Mesothelial cell of epicardium (in vitro differentiated cells): ENCODE results near the gene OR6N1. TPM values are rescaled to one million over a fixed set of nuclear protein-coding genes. Genes with fewer than 3 reads are reported as not detected.
A peak's percentile ranks its signal among the peaks of the same experiment; 100 is the strongest.

Experiments used
- DNase-seq, 2 experiments: peaks; one replicate each; pipeline ENCODE4 v3.0.0; 2021; ENCODE audit warnings: low spot score in 2 of 2; ENCODE audit not compliant: unreplicated experiment in 2 of 2
- H3K27ac Mint-ChIP-seq: 2 replicates; pipeline ENCODE4 v1.8.0; 2021; ENCODE audit warnings: mixed read lengths
- H3K27me3 Mint-ChIP-seq: 2 replicates; pipeline ENCODE4 v1.8.0; 2021; ENCODE audit warnings: low read depth, mixed read lengths
- H3K36me3 Mint-ChIP-seq: 2 replicates; pipeline ENCODE4 v1.8.0; 2021; ENCODE audit warnings: mixed read lengths
- H3K4me1 Mint-ChIP-seq: 2 replicates; pipeline ENCODE4 v1.8.0; 2021; ENCODE audit warnings: mixed read lengths
- H3K4me3 Mint-ChIP-seq: 2 replicates; pipeline ENCODE4 v1.8.0; 2021; ENCODE audit warnings: mild to moderate bottlenecking, moderate library complexity, mixed read lengths
- H3K9me3 Mint-ChIP-seq: 2 replicates; pipeline ENCODE4 v1.8.0; 2021; ENCODE audit warnings: mixed read lengths
- total RNA-seq: library from RNA; stranded (reverse); gene quantifications from 3 replicates; pipeline ENCODE4 v1.2.1, GENCODE V29; 2021
- TF ChIP-seq, protein P1 (sequence below): fragments of 200-600 bp; sonication (generic); IDR thresholded peaks from one replicate; pipeline ENCODE4 v1.5.0; 2021; ENCODE audit warnings: antibody characterized with exemption; ENCODE audit not compliant: unreplicated experiment

Gene OR6N1, protein sequence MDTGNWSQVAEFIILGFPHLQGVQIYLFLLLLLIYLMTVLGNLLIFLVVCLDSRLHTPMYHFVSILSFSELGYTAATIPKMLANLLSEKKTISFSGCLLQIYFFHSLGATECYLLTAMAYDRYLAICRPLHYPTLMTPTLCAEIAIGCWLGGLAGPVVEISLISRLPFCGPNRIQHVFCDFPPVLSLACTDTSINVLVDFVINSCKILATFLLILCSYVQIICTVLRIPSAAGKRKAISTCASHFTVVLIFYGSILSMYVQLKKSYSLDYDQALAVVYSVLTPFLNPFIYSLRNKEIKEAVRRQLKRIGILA
- not detected in 3 replicates for total RNA-seq

DNA sequence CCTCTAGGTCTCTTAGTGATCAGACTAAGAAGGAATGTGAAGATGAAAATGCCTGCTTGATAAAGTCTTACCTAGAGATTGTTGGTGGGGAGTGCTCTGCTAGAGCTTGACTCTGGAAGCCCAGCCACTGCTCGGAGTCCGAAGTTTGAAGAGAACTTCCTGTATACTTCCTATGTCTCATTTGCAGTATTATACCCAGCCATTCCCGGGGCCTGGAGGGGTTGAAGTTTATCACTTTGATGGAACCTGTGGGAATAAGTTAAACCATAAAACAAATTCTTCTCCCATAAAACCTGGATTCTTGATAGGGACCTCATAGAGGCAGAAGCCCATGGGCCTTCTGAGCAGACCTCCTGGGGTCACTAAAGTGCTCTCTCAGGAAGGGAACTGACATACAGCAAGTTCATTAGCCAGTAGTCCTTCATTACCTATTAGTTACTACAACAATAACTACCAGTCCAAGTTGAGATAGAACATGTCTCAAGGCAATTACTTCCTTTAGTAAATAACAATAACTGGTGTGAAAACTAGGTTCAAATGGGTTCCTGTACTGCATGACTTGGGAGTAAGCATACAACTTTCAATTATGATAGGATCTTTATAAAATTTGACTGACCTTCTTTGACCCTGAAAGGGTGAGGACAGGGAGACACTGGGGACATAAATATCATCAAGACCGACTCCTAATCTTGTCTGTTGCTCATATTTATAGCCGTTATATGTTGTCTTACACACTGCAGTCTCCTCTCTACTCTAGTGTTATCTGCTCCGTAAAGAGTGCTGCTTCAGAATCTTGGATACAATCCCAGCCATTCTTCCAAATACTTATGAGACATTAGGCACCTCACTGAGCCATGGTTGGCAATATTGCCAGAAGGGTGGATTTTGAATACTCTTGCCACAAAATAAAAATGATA is at the start of gene OR6N1:
Gene OR6N1 (minus strand): TSS at position 246 of the 917 bp plus-strand sequence. CDS start 5,513 bp downstream, outside the sequence.
- Mint-ChIP-seq H3K36me3 (no peaks in the 10 kb centered on the region), H3K4me1 (peaks cover 2% of the 10 kb centered on the region), H3K9me3 (no peaks in the 10 kb centered on the region), H3K27me3 (peaks cover 4% of the 10 kb centered on the region), H3K4me3 (no peak within 1 kb of the TSS), H3K27ac (no peak within 1 kb of the TSS)
- TF ChIP-seq, protein P1, sequence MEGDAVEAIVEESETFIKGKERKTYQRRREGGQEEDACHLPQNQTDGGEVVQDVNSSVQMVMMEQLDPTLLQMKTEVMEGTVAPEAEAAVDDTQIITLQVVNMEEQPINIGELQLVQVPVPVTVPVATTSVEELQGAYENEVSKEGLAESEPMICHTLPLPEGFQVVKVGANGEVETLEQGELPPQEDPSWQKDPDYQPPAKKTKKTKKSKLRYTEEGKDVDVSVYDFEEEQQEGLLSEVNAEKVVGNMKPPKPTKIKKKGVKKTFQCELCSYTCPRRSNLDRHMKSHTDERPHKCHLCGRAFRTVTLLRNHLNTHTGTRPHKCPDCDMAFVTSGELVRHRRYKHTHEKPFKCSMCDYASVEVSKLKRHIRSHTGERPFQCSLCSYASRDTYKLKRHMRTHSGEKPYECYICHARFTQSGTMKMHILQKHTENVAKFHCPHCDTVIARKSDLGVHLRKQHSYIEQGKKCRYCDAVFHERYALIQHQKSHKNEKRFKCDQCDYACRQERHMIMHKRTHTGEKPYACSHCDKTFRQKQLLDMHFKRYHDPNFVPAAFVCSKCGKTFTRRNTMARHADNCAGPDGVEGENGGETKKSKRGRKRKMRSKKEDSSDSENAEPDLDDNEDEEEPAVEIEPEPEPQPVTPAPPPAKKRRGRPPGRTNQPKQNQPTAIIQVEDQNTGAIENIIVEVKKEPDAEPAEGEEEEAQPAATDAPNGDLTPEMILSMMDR: no peak
- no peak for DNase-seq

DNA sequence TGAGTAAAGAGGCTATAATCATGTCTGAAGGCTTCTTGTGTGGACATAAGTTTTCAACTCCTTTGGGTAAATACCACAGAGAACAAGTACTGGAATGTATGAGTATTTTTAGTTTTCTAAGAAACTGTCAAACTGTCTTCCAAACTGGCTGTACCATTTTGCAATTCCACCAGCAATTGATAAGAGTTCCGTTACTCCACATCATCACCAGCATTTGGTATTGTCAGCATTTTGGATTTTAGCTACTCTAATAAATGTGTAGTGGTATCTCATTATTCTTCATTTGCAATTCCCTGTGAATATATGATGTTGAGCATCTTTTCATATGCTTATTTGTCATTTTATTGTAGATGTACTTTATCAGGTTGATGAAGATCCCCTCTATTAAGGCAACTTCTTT is 49.7 kb upstream of the OR6N1 start:
- Mint-ChIP-seq H3K27ac (no peak overlapping the region), H3K4me1 (peaks cover 6% of the 10 kb centered on the region), H3K36me3 (no peaks in the 10 kb centered on the region), H3K4me3 (no peak overlapping the region), H3K27me3 (no peaks in the 10 kb centered on the region), H3K9me3 (peaks cover 27% of the 10 kb centered on the region)
- TF ChIP-seq, protein P1: no peak
- DNase-seq: no peak

DNA sequence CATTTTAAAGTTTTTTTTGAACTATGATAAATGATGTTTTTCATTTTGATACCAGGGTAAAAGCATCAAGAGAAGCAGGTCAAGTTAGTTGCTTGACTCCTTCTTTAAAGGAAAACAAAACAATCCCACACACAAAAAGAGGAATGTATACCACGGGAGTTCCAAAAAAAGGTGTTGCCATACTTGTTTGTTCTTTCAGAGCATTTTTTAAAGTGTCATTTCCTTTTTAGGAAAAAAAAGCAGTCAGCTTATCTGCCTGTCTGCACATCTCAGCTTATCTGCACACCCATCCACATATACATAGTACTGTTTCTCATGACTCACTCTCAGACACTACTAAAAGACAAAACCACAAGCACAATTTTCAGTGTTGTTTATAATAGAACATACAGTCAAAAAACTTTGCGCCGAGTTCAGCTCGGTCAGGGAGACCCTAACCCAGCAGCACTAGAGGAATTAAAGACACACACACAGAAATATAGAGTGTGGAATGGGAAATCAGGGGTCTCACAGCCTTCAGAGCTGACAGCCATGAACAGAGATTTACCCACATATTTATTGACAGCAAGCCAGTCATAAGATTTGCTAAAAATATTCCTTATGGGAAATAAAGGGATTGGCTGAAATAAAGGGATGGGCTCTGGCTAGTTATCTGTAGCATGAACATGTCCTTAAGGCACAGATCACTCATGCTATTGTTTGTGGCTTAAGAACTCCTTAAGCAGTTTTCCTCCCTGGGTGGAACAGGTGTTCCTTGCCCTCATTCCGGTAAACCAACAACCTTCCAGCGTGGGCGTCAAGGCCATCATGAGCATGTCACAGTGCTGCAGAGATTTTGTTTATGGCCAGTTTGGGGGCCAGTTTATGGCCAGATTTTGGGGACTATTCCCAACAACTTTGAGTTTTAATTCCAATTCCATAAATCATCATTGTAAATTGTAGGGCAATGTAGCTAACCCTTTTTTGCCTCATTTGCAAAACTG is 47.8 kb upstream of the OR6N1 start:
- no peaks in the 10 kb centered on the region for H3K36me3 Mint-ChIP-seq
- no peaks in the 10 kb centered on the region for H3K27me3 Mint-ChIP-seq
- H3K4me3 Mint-ChIP-seq: no peak overlapping the region
- TF ChIP-seq, protein P1: no peak
- DNase-seq: no peak
- H3K4me1 Mint-ChIP-seq: peaks cover 6% of the 10 kb centered on the region
- H3K9me3 Mint-ChIP-seq: peaks cover 17% of the 10 kb centered on the region
- H3K27ac Mint-ChIP-seq: peak overlapping the region; percentile 35

DNA sequence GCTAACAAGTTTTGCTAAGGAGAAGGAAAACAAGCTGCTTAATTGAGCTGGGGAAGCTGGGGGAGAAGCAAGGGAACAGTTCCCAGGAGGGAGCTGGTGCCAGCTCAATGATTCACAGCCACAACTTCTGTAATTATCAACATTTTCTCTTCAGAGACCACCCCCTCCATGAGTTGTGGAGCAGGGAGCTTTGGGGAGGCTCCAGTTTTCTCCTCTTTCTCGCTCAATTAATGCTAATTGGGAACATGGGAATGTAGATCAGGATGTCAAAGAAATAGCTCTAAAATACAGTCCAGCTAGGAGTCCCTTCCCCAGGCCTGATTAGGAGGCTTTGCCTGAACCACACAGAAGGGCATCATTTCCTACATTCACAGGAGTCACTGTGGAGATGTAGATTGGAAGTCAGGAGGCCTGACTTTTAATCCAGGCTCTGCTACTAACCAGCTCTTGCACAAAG is 47.0 kb upstream of the OR6N1 start:
- no peak for DNase-seq
- Mint-ChIP-seq H3K4me1 (peaks cover 6% of the 10 kb centered on the region), H3K27ac (peak overlapping the region; percentile 7), H3K9me3 (peaks cover 13% of the 10 kb centered on the region), H3K36me3 (no peaks in the 10 kb centered on the region), H3K27me3 (no peaks in the 10 kb centered on the region), H3K4me3 (no peak overlapping the region)
- TF ChIP-seq, protein P1: no peak

DNA sequence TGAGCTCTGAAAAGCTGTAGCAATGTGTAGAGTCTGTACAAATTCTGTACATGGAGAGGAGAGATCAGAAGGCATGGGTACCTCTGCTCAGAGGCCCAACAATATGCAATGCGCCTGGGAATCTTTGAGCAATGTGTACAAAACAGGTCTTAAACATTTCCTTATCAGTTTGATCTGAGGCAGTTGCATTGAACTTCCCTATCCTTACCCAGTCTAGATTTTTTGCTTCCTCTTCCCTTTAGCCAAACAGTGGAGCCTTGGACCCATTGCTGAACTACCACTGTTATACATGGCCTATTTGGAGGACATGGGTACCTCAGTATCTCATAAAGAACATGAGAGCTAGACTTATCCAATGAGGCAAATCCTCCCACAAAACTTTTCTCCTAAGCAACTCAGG is 46.6 kb upstream of the OR6N1 start:
- H3K27me3 Mint-ChIP-seq: no peaks in the 10 kb centered on the region
- no peaks in the 10 kb centered on the region for H3K36me3 Mint-ChIP-seq
- peaks cover 13% of the 10 kb centered on the region for H3K9me3 Mint-ChIP-seq
- TF ChIP-seq, protein P1: no peak
- H3K4me1 Mint-ChIP-seq: peaks cover 6% of the 10 kb centered on the region
- no peak overlapping the region for H3K27ac Mint-ChIP-seq
- DNase-seq: no peak
- H3K4me3 Mint-ChIP-seq: no peak overlapping the region
